COLO829 (cell line): ENCODE results near the gene BCL2L12.
"Not testable (repeated sequence)": the region's sequence is repeated elsewhere in the genome, so short reads cannot be mapped to it uniquely, and the experiment has no call there.

Source experiments
- DNase-seq: peaks from one replicate; pipeline ENCODE4 v3.0.0; 2012; ENCODE audit warnings: low spot score

Gene BCL2L12

DNA sequence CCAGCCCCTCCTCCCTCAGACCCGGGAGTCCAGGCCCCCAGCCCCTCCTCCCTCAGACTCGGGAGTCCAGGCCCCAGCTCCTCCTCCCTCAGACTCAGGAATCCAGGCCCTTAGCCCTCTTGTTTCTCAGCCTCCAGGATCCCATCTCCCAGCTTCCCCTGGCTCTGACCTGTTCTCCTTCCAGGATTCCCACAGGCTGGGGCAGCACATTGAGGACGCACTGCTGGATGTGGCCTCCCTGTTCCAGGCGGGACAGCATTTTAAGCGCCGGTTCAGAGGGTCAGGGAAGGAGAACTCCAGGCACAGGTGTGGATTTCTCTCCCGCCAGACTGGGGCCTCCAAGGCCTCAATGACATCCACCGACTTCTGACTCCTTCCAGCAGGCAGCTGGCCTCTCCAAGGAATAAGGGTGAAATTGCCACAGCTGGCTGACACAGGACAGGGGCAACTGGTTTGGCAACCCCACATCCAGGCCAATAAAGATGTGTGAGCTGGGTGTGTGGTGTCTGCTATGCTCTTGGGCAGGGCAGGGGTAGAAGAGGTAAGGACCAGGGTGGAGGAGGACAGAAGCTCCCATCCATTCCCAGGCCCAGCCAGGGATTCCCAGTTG, 47.6 kb downstream of the BCL2L12 start:
- DNase-seq = no peak

- no peak for DNase-seq
Measured at GRCh38 chr19:49716154-49716553, 50.4 kb downstream of the BCL2L12 start.

DNA sequence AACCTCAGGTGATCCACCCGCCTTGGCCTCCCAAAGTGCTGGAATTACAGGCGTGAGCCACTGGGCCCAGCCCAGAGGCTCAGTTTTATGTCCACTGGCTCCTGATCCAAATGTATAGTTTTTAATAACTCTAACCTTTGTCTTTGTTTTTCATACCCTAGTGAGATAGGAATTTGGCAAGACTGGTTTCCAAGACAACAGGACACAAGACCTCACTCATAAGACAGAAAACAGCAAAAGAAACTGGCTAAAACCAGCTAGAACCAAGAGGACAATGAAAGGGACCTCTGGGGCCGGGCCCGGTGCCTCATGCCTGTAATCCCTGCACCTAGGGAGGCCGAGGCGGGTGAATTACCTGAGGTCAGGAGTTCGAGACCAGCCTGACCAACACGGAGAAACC, 52.8 kb downstream of the BCL2L12 start:
- DNase-seq = no peak

GRCh38 chr19:49718991-49719390, 53.3 kb downstream of the BCL2L12 start:
- DNase-seq = no peak

GRCh38 chr19:49719420-49719819, 53.7 kb downstream of the BCL2L12 start:
- DNase-seq = not testable (repeated sequence)
